ENCODE measurements around the gene TIGAR.

DNA sequence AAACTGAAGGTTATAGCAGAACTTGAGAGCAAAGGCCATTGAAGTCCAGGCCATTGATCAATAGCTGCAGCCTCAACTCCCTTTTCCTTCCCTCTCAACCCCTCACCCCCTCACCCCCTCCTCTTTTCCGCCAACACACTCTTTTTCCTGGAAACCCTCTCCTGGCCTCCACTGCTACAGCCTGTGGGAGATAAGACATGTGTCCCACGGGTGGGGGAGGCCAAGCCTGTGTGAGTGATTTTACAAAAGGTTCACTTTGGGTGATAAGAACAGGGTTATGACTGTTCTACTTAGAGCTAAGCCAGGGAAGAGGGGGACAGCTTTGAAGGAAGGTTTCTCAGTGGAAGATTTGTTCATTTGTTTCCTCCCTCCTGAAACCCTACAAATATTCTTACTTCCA lies 67.6 kb downstream of the TIGAR start:
- TF ChIP-seq GATA3 (IDR thresholded peaks at IDR 0.05; ENCODE audit: low read depth, low read length) (no peak), GATA2 (IDR thresholded peaks at IDR 0.05; ENCODE audit: low read depth, low read length) (no peak)

Data from SH-SY5Y (cell line).